Forelimb muscle (tissue), 1 donor: ENCODE measurements around the gene BCL11A. TPM values are rescaled to one million over a fixed set of nuclear protein-coding genes. Genes with fewer than 3 reads are reported as not detected.

Experiments
- DNase-seq: peaks from one replicate; pipeline ENCODE4 v3.0.0-alpha.2; 2013; ENCODE audit warnings: low read depth
- polyA plus RNA-seq: library from polyadenylated mRNA; unstranded; fragments of 120-200 nt; gene quantifications from one replicate; pipeline ENCODE4 v1.2.1, GENCODE V29; 2013; ENCODE audit not compliant: insufficient read length

BCL11A gene
- polyA plus RNA-seq, 1 donor = 4.9 TPM

GRCh38 chr2:60559880-60560279, 6.4 kb upstream of the BCL11A start:
- no peak for DNase-seq

DNA sequence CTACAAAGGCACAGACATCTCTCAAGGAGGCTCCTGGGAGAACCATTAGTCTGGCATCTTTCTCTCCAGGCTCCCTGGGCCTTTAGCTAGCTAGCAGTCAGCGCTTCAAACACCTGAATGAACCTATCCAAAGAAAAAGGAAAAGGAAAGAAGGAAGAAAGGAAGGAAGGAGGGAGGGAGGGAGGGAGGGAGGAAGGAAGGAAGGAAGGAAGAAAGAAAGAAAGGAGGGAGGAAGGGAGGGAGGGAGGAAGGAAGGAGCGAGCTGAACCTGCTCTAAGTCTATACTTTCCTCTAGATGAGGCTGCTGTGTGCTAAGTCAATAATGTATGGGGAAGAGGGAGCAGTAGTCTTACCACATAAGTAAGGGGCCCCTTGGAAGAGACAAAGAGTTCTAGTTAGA, 5.1 kb upstream of the BCL11A start:
- no peak for DNase-seq

GRCh38 chr2:60557486-60557864, 4.0 kb upstream of the BCL11A start:
- no peak for DNase-seq

GRCh38 chr2:60556576-60557485, 3.4 kb upstream of the BCL11A start:
- no peak for DNase-seq

DNA sequence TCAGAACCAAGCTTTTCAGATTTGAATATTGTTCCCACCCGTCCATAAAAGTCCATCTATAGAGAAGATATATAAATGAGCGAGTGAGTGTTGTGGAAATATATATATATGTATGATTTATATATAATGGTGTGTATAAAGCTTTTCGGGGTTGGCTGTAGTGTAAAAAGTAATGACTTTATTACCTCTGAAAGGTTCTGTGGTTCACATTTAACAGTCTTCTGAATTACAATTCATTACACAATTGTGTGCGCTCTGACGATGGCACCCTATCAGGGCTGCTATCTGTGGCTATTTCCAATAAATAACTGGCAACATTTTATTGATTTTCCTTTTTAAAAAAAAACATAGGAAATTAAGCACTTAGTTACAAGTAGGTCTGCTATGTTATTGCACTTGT, 2.7 kb upstream of the BCL11A start:
- DNase-seq = no peak

DNA sequence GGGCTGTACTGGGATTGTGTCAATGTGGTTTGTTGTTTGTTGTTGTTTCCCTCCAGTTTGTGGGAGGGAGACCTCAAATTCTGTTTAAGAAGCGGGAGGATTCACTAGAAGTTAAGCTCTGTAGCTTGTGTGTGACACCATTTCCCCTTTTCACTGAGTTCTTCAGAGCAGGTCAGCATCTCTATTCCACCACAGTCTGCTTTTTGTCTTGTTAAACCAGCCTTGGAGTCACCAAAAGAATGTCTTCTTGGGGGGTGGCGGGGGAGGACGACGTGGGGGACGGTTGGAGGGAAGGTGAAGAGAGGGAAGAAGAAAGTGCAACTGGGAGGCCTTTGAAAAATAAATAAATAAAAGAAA, 2.3 kb upstream of the BCL11A start:
- no peak for DNase-seq

- peak; percentile 38 for DNase-seq
Observed at GRCh38 chr2:60555066-60555782, 1.8 kb upstream of the BCL11A start.

DNA sequence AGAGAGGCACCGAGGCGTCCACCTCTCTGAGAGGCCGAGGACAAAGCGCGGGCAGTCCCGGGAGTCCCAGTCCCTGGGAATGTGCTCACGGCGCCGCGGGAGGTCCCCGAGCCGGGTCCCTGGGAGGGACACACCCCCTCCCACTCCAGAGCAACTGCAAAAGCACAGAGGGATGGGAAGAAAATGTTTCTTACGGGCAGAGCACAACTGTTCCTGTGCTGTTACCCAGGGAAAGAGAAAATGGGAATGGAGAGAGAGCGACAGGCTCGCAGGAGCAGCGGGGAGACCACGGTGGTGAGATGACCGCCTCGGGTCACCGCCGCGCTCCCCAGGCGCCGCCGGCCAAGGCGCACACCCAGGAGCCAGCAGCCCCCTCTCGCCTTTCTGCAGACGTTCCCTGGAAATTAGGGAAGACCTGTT, 1.2 kb upstream of the BCL11A start:
- DNase-seq = no peak

GRCh38 chr2:60554074-60554645, 706 bp upstream of the BCL11A start:
- DNase-seq = no peak

DNA sequence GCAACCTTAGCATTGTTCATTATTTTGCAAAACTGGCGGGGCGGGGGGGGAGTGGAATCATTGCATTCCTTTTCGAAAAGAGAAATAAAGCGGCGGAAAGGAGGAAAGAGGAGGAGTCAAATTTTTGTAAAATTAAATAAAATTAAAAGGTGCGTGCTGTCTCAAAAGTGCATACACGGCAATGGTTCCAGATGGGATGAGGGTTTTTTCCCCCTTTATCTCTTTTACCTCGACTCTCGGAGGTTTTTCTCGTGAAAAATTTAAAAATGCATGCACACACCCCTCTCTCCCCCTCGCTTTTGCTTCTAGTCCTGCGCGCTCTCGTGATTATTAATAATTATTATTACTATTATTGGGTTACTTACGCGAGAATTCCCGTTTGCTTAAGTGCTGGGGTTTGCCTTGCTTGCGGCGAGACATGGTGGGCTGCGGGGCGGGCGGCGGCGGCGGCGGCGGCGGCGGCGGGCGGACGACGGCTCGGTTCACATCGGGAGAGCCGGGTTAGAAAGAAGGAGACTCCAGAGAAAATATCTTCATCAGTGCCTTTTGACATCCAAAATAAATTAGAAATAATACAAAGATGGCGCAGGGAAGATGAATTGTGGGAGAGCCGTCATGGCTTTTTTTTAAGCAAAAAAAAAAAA, 481 bp downstream of the BCL11A start:
- no peak for DNase-seq

- DNase-seq = no peak
Observed at GRCh38 chr2:60552078-60552850, 1.2 kb downstream of the BCL11A start.

DNA sequence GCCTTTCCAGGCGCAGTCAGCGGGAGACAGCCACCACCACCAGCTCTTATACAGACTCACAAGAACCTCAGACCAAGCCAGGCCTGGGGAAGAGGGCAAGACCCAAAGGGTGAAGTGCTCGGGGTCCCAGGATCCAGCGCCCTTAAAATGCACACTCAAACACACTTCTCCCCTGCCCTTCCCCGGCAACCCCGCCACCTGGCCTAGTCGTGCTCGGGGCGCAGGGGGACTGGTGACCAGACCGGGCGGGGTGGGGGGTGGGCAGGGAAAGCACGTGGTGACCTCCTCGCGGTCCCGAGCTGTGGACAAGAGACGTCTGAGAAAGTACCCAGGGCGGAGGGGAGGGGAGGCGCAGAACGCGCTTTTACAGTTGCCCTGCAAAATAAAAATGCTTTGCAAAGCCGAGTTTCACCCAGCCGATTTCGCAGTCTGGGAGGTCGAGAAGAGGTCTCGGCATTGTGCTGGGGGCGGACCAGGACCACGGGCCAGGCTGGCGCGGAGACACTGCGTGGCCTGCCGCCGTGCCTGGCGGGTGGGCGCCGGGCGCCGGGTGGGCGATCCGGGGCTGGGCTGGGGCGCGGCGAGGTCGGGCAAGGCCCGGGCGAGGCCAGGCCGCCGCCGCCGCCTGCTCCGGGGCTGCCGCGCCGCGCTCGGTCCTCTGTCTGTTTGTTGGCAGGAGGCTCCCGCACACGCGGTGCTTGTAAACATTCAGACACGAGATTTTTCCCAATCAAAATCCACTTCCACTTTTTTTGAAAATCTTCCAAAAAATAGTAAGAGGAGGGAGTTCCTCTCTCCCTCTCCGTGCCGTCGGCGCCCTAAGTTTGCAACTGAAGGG, 2.0 kb downstream of the BCL11A start:
- DNase-seq = no peak

GRCh38 chr2:60550984-60551239, 2.5 kb downstream of the BCL11A start:
- DNase-seq = no peak

- peak; percentile 69 for DNase-seq
Observed at GRCh38 chr2:60550178-60550983, 3.1 kb downstream of the BCL11A start.

- DNase-seq = no peak
Observed at GRCh38 chr2:60549928-60550177, 3.6 kb downstream of the BCL11A start.

DNA sequence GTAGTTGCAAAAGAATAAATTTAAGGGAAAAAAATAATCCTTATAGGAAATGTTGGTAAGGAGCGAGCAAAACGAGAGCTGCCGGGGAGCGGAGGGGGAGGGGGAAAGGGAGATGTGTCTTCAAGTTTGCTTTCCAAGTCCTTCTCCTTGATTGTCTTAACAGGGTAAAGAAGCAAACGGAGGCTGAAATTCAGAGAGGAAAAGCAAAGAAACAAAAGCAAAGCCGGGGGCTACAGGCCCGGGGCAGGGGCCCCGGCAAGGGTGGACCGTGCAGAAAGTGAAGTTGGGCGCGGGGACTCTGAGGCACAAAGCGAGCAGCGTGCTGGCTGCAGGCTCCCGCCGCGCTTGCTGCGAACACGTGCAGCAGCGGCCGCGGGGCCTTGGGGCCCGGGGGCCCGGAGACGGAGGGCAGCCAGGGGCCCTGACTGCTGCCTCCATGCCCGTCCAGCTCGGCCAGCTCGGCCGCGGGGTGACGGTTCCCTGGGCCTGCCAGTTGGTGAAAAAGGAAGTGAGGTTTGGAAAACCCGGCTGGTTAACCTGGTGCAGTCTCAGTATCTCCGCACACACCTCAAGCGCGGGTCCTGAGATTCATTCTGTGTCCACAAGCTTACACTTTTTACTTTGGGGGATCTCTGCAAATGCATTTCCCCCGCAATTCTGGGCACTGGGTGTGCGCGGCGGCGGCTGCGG, 4.1 kb downstream of the BCL11A start:
- no peak for DNase-seq

DNA sequence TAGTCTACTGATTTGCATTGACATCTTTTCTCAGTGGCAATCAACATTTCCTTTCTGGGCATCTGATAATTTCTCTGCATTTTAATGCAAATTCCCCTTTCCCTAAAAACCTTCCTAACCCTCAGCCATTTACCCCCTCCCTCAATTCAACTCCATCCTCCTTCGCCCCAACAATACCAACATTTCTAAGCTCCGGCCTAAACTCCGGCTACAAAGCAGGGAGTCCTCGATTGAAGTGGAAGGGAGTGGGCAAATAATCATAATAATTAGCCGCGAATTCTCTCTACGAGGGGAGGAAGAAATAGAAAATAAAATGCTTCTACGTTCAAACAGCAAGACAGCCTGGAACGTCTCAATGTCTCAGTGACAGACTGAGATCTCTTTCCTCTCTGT, 4.6 kb downstream of the BCL11A start:
- DNase-seq = no peak

DNA sequence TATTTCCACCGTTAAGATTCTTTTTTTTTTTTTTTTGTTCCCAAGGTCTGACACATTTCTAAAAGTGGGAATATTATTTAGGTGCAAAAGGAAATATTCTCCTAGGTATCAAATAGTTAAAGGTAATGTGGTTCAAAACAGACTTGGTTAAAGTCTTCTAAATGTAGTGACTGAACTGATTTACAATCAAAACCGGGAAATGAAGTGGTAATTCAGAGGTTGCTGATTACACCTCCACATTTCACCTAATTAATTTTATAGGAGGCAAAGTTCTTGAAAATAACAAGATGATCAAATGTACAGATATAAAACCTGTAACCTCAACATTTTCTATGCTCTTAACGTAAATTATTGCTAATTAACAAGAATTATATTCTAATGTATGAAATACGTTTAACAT, 5.1 kb downstream of the BCL11A start:
- DNase-seq = no peak

- no peak for DNase-seq
Observed at GRCh38 chr2:60547841-60548240, 5.6 kb downstream of the BCL11A start.
